Pulmonary artery endothelial cell (primary cell): ENCODE data around the gene CHAF1B. TPM values are rescaled to one million over a fixed set of nuclear protein-coding genes. Genes with fewer than 3 reads are reported as not detected.
"Not testable (repeated sequence)": the region's sequence is repeated elsewhere in the genome, so short reads cannot be mapped to it uniquely, and the experiment has no call there.

Source experiments
- DNase-seq: peaks from one replicate; pipeline ENCODE4 v3.0.0-alpha.2; 2011; ENCODE audit warnings: low read depth, low spot score
- total RNA-seq: library from RNA; depleted of rRNA; stranded (reverse); fragments of >200 nt; gene quantifications from 2 replicates; pipeline ENCODE4 v1.2.3, GENCODE V29; 2014

The CHAF1B gene
- 5.1 and 8.2 TPM in 2 replicates for total RNA-seq

GRCh38 chr21:36385233-36386030 is at the start of gene CHAF1B:
CHAF1B (plus strand) TSS chr21:36385392; CDS start chr21:36386137, 745 bp downstream.
- DNase-seq = peak; percentile 15

DNA sequence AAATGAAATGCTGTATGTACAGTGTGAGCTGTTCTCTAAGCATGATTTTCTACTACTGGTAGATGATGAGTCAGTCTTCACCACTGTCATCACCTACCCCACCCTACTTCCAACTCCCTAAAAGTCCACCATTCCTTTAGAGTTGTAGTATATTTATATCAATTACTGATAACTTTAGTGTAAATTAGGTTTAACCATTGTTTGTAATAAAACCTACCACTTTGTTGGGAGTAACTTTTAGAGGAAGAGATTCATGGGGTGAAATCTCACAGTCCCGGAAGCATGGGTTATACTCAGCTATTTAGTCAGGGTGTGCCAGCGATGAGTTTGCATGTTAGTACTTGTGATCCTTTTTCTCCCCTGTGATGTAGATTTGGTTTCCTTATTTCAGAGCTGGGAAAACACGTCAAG is 48.1 kb upstream of the CHAF1B start:
- no peak for DNase-seq

- DNase-seq = no peak
These were observed 46.2 kb upstream of the CHAF1B start for GRCh38 chr21:36338975-36339374.

DNA sequence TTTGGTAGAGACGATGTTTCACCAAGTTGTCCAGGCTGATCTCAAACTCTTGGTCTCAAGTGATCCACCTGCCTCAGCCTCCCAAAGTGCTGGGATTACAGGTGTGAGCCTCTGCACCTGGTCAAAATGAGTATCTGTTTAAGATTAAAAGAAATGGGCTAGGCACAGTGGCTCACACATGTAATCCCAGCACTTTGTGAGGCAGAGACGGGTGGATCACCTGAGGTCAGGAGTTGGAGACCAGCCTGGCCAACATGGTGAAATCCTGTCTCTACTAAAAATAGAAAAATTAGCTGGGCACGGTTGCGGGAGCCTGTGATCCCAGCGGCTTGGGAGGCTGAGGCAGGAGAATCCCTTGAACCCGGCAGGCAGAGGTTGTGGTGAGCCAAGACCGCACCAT is 42.6 kb upstream of the CHAF1B start:
- DNase-seq = not testable (repeated sequence)

DNA sequence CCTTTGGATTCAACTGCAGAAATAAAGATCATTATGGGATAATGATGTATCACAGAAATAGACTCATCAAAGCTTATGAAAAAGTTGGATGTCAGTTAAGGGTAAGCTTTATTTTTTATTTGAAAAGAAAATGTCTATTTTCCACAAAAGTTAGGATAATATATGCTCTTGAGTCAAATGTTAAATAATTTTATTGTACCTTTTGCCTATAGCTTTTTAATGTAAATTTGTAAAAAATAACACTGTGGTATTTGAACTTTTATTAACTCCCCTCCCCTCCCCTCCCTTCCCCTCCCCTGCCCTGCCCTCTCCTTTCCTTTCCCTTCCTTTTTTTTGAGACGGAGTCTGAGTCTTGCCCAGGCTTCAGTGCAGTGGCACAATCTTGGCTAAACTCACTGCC is 40.3 kb upstream of the CHAF1B start:
- no peak for DNase-seq

GRCh38 chr21:36347278-36347961 is 37.8 kb upstream of the CHAF1B start:
- no peak for DNase-seq

DNA sequence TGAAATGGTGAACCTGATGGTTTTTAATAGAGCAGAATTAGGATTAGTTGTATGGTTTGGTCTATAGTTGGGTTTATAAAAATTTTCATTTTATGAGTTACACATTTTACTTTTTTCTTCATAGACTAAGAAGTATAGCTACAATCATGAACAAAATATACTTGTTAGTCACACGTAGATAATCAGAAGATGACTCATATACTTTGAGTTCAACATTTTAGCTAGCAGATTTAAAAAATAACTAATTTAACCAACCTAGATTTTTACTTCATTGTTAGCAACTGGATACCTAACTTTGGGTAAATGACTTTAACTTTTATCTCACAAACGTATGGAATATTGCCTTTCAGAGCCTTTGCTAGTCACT is 37.2 kb upstream of the CHAF1B start:
- no peak for DNase-seq

DNA sequence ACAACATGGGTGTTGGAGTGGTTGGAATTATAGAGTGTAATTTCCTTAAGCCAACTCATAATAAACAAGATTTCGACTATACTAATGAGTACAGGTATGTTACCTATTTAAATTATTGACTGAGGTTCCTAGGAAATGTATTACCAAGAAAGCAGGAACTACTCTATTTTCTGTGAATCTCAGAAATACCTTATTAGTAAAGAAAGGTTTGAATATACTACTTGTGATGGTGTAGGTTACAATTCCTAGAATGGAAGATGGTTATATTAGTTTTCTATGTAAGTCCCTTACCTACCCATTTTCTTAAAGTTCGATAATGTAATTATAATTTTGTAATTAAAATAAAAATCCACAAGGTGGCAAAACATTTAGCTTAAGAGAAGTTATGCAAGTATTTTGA is 35.9 kb upstream of the CHAF1B start:
- DNase-seq = no peak

GRCh38 chr21:36350282-36350910 is 34.8 kb upstream of the CHAF1B start:
- DNase-seq = no peak

- no peak for DNase-seq
These were observed 30.1 kb upstream of the CHAF1B start for GRCh38 chr21:36354918-36355680.

DNA sequence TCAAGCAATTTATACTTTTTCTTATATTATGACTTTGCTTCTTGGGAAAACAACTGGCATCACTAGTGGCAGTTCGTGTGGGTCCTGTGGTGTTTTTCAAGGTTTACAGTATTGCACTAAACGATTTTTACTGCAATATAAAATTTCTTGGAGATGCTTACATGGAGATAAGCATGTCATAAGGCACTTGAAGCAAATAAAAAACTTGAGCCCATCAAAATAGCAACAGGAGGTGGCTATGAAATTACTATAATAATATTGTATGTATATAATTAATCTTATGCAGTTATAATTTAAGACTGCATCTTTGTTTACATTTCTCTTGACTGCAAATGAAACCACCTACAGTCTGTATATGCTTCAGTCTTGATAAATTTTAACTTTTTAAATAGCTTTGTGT is 29.3 kb upstream of the CHAF1B start:
- no peak for DNase-seq

DNA sequence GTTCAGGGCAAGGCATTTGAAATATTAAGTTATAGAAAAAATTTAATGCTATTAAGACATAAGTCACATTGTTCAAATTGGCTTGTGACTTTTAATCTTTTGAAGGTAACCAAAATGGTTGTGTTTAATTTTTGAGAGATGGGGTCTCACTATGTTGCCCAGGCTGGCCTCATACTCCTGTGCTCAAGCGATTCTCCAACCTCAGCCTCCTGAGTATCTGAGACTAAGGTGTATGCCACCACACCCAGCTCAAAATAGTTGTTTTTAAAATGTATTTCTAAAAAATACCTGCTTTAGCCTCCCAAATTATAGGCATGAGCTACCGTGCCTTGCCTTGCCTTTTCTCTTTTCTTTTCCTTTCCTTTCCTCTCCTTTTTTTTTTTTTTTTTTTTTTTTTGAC is 26.0 kb upstream of the CHAF1B start:
- no peak for DNase-seq

- no peak for DNase-seq
These were observed 16.0 kb upstream of the CHAF1B start for GRCh38 chr21:36369064-36369685.

- no peak for DNase-seq
These were observed 9.2 kb upstream of the CHAF1B start for GRCh38 chr21:36375994-36376393.

- DNase-seq = no peak
These were observed 7.8 kb upstream of the CHAF1B start for GRCh38 chr21:36377391-36377842.

DNA sequence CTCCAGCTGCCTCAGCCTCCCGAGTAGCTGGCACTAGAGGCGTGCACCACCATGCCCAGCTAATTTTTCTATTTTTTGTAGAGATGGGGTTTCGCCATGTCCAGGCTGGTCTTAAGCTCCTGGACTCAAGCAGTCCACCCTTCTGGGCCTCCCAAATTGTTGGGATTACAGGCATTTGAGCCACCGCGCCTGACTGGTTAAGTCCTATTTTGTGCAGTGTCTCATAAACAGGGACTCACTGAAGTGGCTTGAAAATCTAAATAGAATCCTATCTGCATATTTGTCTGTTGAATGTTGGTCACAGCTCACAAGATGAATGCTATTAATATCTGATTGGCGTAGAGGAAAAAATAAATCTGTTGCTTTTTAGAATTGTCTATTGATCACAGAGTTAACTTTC is 5.9 kb upstream of the CHAF1B start:
- DNase-seq = no peak

- DNase-seq = no peak
These were observed 3.2 kb upstream of the CHAF1B start for GRCh38 chr21:36381841-36382589.

GRCh38 chr21:36382722-36383121 is 2.5 kb upstream of the CHAF1B start:
- DNase-seq = not testable (repeated sequence)

DNA sequence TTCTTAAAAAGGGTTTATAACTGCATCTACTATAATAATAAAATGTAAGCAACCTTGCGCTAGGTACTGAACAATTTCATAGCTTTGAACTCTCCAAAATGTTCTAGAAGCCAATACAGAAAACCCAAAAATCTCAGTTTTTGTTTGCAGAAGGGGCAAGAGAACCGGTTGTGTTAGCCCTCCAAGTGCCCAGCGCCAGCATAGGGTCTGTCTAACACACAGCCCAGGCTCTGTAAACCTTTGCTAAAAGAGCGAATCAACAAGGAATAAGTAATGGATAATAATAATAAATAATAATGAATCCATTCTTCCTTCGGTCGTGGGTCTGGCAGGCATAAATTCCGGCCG is 333 bp upstream of the CHAF1B start:
- no peak for DNase-seq

- DNase-seq = no peak
These were observed 945 bp downstream of the CHAF1B start for GRCh38 chr21:36386031-36386642.
